Right lobe of liver (tissue), 6 donors: ENCODE measurements around the gene DENND6A. TPM values are rescaled to one million over a fixed set of nuclear protein-coding genes. Genes with fewer than 3 reads are reported as not detected.

Experiments
- ATAC-seq, 4 donors: fragments of 200-7000 bp; cut with Tn5 transposase; one replicate each; pipeline ENCODE4 v1.9.1; 2020; ENCODE audit warnings: mild to moderate bottlenecking in 4 of 4, moderate library complexity in 4 of 4
- DNase-seq, 3 donors: peaks; one replicate each; pipeline ENCODE4 v3.0.0-alpha.2; 2020
- H3K27ac ChIP-seq, 3 donors: fragments of 200-600 bp; one replicate each; pipeline ENCODE4 v1.8.0; 2022
- H3K27me3 ChIP-seq, 2 donors: fragments of 200-600 bp; one replicate each; pipeline ENCODE4 v1.8.0; 2022
- H3K36me3 ChIP-seq, 4 donors: fragments of 200-600 bp; sonication (generic) in 1 of 4; one replicate each; pipeline versions ENCODE4 v1.5.1 to v1.8.0; 2017 to 2022; ENCODE audit warnings: control low read depth in 1 of 4
- H3K4me1 ChIP-seq, 4 donors: fragments of 200-600 bp; sonication (generic) in 1 of 4; one replicate each; pipeline versions ENCODE4 v1.5.1 to v1.8.0; 2017 to 2022; ENCODE audit warnings: control low read depth in 1 of 4
- H3K4me3 ChIP-seq, 3 donors: fragments of 200-600 bp; one replicate each; pipeline ENCODE4 v1.8.0; 2022
- H3K9me3 ChIP-seq, 4 donors: fragments of 200-600 bp; sonication (generic) in 1 of 4; one replicate each; pipeline versions ENCODE4 v1.5.1 to v1.8.0; 2017 to 2022; ENCODE audit warnings: control low read depth in 1 of 4
- CTCF ChIP-seq, 4 donors: fragments of 200-600 bp in 3 of 4; fragments of 450-650 bp in 1 of 4; IDR thresholded peaks; one replicate each; pipeline versions ENCODE4 v1.5.1 to v1.8.0; 2016 to 2022; ENCODE audit warnings: antibody characterized with exemption in 4 of 4, mild to moderate bottlenecking in 2 of 4
- POLR2A ChIP-seq: fragments of 450-650 bp; IDR thresholded peaks from one replicate; pipeline ENCODE4 v1.6.1; 2017; ENCODE audit warnings: antibody characterized with exemption, mild to moderate bottlenecking
- WGBS: methylation state at CpG from one replicate; pipeline ENCODE4 v1.1.6; 2018; ENCODE audit warnings: low coverage, low lambda C conversion rate; ENCODE audit not compliant: insufficient coverage; ENCODE audit errors: missing lambda C conversion rate; 5-methylcytosine and 5-hydroxymethylcytosine counted together
- intact Hi-C, 2 donors: fragments of 100-400 bp; cut with DNase I; formaldehyde crosslinking; loops; one replicate each; pipeline versions ENCODE4 v1.11.2 to v1.14.1; 2022
- total RNA-seq, 6 experiments: library from RNA; depleted of rRNA in 2 of 6; stranded (reverse); fragments of >200 nt in 2 of 6; fragmentation: NEBNext Ultra II Directional in 3 of 6; extraction: Animal tissue kit (Norgen Biotek cat#: 25700) in 3 of 6; gene quantifications; one replicate each; pipeline versions ENCODE4 v1.1.0 to v1.2.4, GENCODE V29; 2016 to 2023
- donor health status: DM: no; HTN: yes; CAD: no.
- donor health status: DM: no; HTN: no; CAD: no.
- donor health status: DM: no; HTN: no; CAD: no.
- donor health status: DM: no; HTN: yes; CAD: no.
- donor health status: DM: no; HTN: yes; CAD: no.

Gene DENND6A
- total RNA-seq, 6 experiments from 2014 or later, result 5.5 to 11.0 (median 9.2) TPM

- TF ChIP-seq POLR2A, result no peak
- TF ChIP-seq CTCF (IDR thresholded peaks at IDR 0.05), result no peak
- DNase-seq, result no peak
- H3K4me3 ChIP-seq, result no peak overlapping the region
- no peak for ATAC-seq
- intact Hi-C loops, result no loop called here
- H3K27ac ChIP-seq, result no peak overlapping the region
- H3K9me3 ChIP-seq, result no peaks in the 10 kb centered on the region
- H3K4me1 ChIP-seq, result no peaks in the 10 kb centered on the region
- no peaks in the 10 kb centered on the region for H3K36me3 ChIP-seq
- H3K27me3 ChIP-seq, result no peaks in the 10 kb centered on the region
- WGBS, result 82% methylated on average over 3 of the region's 11 CpGs
Observed at GRCh38 chr3:57729334-57730045, 36.6 kb upstream of the DENND6A start.

GRCh38 chr3:57727106-57727505 is 34.2 kb upstream of the DENND6A start:
- no peaks in the 10 kb centered on the region for H3K36me3 ChIP-seq
- H3K27ac ChIP-seq, result no peak overlapping the region
- no peaks in the 10 kb centered on the region for H3K27me3 ChIP-seq
- H3K9me3 ChIP-seq, result no peaks in the 10 kb centered on the region
- DNase-seq (no peak), ATAC-seq (no peak)
- TF ChIP-seq CTCF (IDR thresholded peaks at IDR 0.05) (no peak), POLR2A (no peak)
- WGBS, result 81% methylated on average over 5 of the region's 5 CpGs
- intact Hi-C loops, result no loop called here
- no peak overlapping the region for H3K4me3 ChIP-seq
- H3K4me1 ChIP-seq, result no peaks in the 10 kb centered on the region

- intact Hi-C loops, result no loop called here
- TF ChIP-seq POLR2A (no peak), CTCF (IDR thresholded peaks at IDR 0.05) (no peak)
- ATAC-seq (no peak), DNase-seq (no peak)
- Histone ChIP-seq H3K36me3 (no peaks in the 10 kb centered on the region), H3K27ac (no peak overlapping the region), H3K9me3 (no peaks in the 10 kb centered on the region), H3K4me3 (no peak overlapping the region), H3K4me1 (no peaks in the 10 kb centered on the region), H3K27me3 (no peaks in the 10 kb centered on the region)
Observed at GRCh38 chr3:57726397-57726796, 33.5 kb upstream of the DENND6A start.

- no peak for TF ChIP-seq POLR2A
- no peak for TF ChIP-seq CTCF (IDR thresholded peaks at IDR 0.05)
- no peak for ATAC-seq
- Histone ChIP-seq H3K4me3 (no peak overlapping the region), H3K4me1 (no peaks in the 10 kb centered on the region), H3K9me3 (no peaks in the 10 kb centered on the region), H3K27ac (no peak overlapping the region), H3K27me3 (no peaks in the 10 kb centered on the region), H3K36me3 (no peaks in the 10 kb centered on the region)
- 50% methylated on average over 1 of the region's 1 CpG for WGBS
- intact Hi-C loops, result no loop called here
- DNase-seq, result no peak
Observed at GRCh38 chr3:57718118-57718517, 25.2 kb upstream of the DENND6A start.
